Right lobe of liver (tissue), 4 donors: ENCODE data around the gene PLPPR3.

Experiments
- CTCF ChIP-seq, 4 donors: fragments of 200-600 bp in 3 of 4; fragments of 450-650 bp in 1 of 4; IDR thresholded peaks; one replicate each; pipeline versions ENCODE4 v1.5.1 to v1.8.0; 2016 to 2022; ENCODE audit warnings: antibody characterized with exemption in 4 of 4, mild to moderate bottlenecking in 2 of 4
- POLR2A ChIP-seq: fragments of 450-650 bp; IDR thresholded peaks from one replicate; pipeline ENCODE4 v1.6.1; 2017; ENCODE audit warnings: antibody characterized with exemption, mild to moderate bottlenecking
- donor health status: DM: no; HTN: no; CAD: no.
- donor health status: DM: no; HTN: no; CAD: no.
- donor health status: DM: no; HTN: yes; CAD: no.

GRCh38 chr19:827314-827709 is 5.6 kb upstream of the PLPPR3 start:
- no peak for TF ChIP-seq CTCF (IDR thresholded peaks at IDR 0.05)
- no peak for TF ChIP-seq POLR2A
